ENCODE data around the gene PKP1.

The PKP1 gene

DNA sequence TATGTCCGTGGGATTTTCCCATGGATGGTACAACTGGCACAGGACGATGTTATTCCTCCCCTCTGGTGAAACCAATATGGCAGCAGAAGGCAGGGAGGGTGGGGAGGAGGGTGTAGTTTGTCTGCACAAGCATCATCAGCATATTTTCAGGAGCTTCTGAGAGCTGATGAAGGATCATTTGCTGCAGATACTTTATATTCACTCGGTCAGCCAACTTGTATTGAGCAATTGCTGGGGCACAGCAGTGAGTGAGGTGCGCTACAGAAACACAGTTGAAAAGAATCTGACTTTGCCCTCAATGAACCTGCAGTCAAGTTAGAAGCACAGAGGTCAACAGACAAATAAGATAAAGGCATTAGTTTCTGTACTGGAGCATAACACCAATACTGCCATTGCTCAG lies 13.0 kb downstream of the PKP1 start:
- TF ChIP-seq, protein P1, sequence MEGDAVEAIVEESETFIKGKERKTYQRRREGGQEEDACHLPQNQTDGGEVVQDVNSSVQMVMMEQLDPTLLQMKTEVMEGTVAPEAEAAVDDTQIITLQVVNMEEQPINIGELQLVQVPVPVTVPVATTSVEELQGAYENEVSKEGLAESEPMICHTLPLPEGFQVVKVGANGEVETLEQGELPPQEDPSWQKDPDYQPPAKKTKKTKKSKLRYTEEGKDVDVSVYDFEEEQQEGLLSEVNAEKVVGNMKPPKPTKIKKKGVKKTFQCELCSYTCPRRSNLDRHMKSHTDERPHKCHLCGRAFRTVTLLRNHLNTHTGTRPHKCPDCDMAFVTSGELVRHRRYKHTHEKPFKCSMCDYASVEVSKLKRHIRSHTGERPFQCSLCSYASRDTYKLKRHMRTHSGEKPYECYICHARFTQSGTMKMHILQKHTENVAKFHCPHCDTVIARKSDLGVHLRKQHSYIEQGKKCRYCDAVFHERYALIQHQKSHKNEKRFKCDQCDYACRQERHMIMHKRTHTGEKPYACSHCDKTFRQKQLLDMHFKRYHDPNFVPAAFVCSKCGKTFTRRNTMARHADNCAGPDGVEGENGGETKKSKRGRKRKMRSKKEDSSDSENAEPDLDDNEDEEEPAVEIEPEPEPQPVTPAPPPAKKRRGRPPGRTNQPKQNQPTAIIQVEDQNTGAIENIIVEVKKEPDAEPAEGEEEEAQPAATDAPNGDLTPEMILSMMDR (IDR thresholded peaks at IDR 0.05; ENCODE audit: insufficient read depth, missing control alignments) = no peak
- DNase-seq (ENCODE audit: insufficient read length, low spot score) = no peak
- FAIRE-seq = peak; percentile 81

GRCh38 chr1:201298396-201299381 lies 15.4 kb downstream of the PKP1 start:
- DNase-seq (ENCODE audit: insufficient read length, low spot score) = no peak
- TF ChIP-seq, protein P1 (IDR thresholded peaks at IDR 0.05; ENCODE audit: insufficient read depth, missing control alignments) = no peak
- FAIRE-seq = no peak

DNA sequence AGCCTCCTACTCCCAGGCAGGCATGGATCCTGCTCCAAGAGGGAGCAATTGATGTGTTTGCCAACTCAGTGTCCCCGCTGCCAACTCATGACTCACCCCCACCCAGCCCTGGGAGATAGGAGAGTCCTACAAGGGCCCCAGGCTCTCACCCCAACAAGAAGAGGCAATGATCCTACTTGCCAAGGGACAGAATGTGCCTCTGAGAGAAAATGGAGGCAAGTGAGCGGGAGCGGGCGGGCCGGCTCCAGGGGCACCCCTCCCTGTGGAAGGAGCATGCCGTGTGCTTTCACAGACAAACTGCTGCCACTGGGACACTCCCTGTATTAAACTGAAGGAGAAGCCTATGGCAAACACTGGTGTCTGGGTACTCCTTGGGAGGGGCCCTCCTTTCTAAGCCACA lies 16.7 kb downstream of the PKP1 start:
- TF ChIP-seq, protein P1 (IDR thresholded peaks at IDR 0.05; ENCODE audit: insufficient read depth, missing control alignments) = no peak
- FAIRE-seq (no peak), DNase-seq (ENCODE audit: insufficient read length, low spot score) (no peak)

DNA sequence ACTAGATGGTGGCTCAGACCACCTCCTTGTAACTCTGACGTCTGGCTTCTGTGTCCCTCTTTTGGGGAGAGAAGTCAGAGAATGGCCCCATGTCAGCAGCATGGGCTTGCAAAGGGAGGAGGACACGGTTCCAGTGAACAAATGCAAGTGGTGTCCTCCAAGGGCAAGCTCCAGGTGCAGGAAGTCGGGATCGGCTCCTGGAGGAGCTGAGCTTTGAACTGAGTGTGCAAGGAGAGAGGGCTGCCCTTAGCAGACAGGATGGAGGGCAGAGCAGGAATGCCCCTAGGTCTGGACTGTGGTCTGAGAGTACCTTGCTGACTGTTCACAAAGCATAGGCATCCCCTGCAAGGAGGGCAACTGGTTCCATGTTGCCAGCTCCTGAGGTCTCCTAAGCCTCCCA lies 17.3 kb downstream of the PKP1 start:
- no peak for DNase-seq (ENCODE audit: insufficient read length, low spot score)
- TF ChIP-seq, protein P1 (IDR thresholded peaks at IDR 0.05; ENCODE audit: insufficient read depth, missing control alignments) = no peak
- FAIRE-seq = no peak

GRCh38 chr1:201302163-201303152 lies 19.2 kb downstream of the PKP1 start:
- TF ChIP-seq, protein P1 (IDR thresholded peaks at IDR 0.05; ENCODE audit: insufficient read depth, missing control alignments) = no peak
- no peak for FAIRE-seq
- DNase-seq (ENCODE audit: insufficient read length, low spot score) = no peak

DNA sequence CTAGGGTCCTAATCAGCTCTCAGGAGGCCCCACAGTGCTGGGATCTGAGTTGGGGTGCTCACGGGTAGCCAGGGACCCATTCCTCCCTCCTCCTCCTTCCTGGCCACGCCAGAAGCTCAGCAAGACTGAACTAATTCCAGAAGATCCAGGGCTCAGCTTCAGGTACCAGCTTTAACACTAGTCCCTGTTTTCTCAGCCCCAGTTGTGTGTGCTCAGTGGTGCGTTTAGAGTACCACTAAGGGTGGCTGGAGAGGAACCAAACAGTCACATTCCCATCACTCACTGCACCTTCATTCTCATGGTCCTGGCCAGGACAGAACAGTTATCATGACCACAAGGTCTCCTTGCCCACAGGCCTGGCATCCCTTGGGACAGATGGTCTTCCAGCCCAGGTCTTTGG lies 20.8 kb downstream of the PKP1 start:
- FAIRE-seq = no peak
- no peak for DNase-seq (ENCODE audit: insufficient read length, low spot score)
- TF ChIP-seq, protein P1 (IDR thresholded peaks at IDR 0.05; ENCODE audit: insufficient read depth, missing control alignments) = no peak

All from D721Med (cell line).